Measurements from ENCODE around the gene ENTPD8. TPM values are rescaled to one million over a fixed set of nuclear protein-coding genes. Genes with fewer than 3 reads are reported as not detected.

Gene ENTPD8
- total and polyA plus RNA-seq, 2 of the 13 experiments (the other 11 are each of a cell fraction or from before 2014, with no cell fraction given) = 0.26 to 0.44 TPM

GRCh38 chr9:137409515-137409914 lies 31.6 kb downstream of the ENTPD8 start:
- no TSS peak for BruUV-seq (replicated peaks)
- H3K4me2 ChIP-seq (ENCODE audit: low read depth, low read length) = no peak overlapping the region
- POLR2A ChIA-PET = interaction anchor here (0.6 kb wide), 1 partner anchor 23 kb away, joined by 5 read pairs; no protein-coding TSS in a partner anchor

More at GRCh38 chr9:137409515-137409914, 31.6 kb downstream of the ENTPD8 start:
- H3K9me3 ChIP-seq (ENCODE audit: low read length) = no peaks in the 10 kb centered on the region
- DNase-seq (ENCODE audit: low spot score) = no peak
- H3K4me3 ChIP-seq (replicated peaks in 1 of 3; ENCODE audit: insufficient read depth in 1 of 3, low read depth in 2 of 3, low read length in 3 of 3) = no peak overlapping the region
- in situ Hi-C loops (cut with HindIII; ENCODE audit: extremely low pct_ligation_motif_present, low pct_unique_long_range_greater_than_20kb) = loop anchor here (5.0 kb wide), 1 partner anchor 117 kb away; no protein-coding TSS in a partner anchor
- H3K9ac ChIP-seq (ENCODE audit: insufficient read depth, low read depth, low read length) = no peak overlapping the region
- no peak overlapping the region for H2AFZ ChIP-seq (ENCODE audit: low read length)
- CTCF ChIA-PET (ENCODE audit: low intra/inter-chr PET ratio, low total read pairs) = no interaction called here
- ATAC-seq = no peak
- no peak for FAIRE-seq
- no peaks in the 10 kb centered on the region for H4K20me1 ChIP-seq (ENCODE audit: insufficient read depth, low read length)
- H3K4me1 ChIP-seq (ENCODE audit: insufficient read depth, low read length) = peaks cover 19% of the 10 kb centered on the region
- no peaks in the 10 kb centered on the region for H3K36me3 ChIP-seq (replicated peaks in 1 of 2; ENCODE audit: control insufficient read depth in 1 of 2, insufficient read depth in 2 of 2, low read length in 2 of 2)
- H3K27ac ChIP-seq (ENCODE audit: extremely low read length, insufficient read depth, low read length) = no peak overlapping the region
- H3K79me2 ChIP-seq (ENCODE audit: insufficient read depth, low read length) = no peaks in the 10 kb centered on the region
- TF ChIP-seq GPBP1L1 (CRISPR knock-in tag; IDR thresholded peaks at IDR 0.05) (no peak), MTF1 (CRISPR knock-in tag; IDR thresholded peaks at IDR 0.05) (no peak), SETDB1 (CRISPR knock-in tag; IDR thresholded peaks at IDR 0.05; ENCODE audit: borderline replicate concordance) (no peak), GATAD2A (CRISPR knock-in tag; IDR thresholded peaks at IDR 0.05) (no peak), KAT8 (CRISPR knock-in tag; IDR thresholded peaks at IDR 0.05) (no peak), ZNF652 (CRISPR knock-in tag; IDR thresholded peaks at IDR 0.05; ENCODE audit: borderline replicate concordance, low read depth) (no peak), AHR (CRISPR knock-in tag; IDR thresholded peaks at IDR 0.05) (no peak), RXRB (CRISPR knock-in tag; IDR thresholded peaks at IDR 0.05; ENCODE audit: borderline replicate concordance) (no peak), ZMYM3 (CRISPR knock-in tag; IDR thresholded peaks at IDR 0.05) (no peak), HDAC1 (CRISPR knock-in tag; IDR thresholded peaks at IDR 0.05) (no peak), RORA (CRISPR knock-in tag; IDR thresholded peaks at IDR 0.05) (no peak), PHF5A (CRISPR knock-in tag; IDR thresholded peaks at IDR 0.05; ENCODE audit: low read depth, unreplicated experiment) (no peak), ZNF263 (CRISPR knock-in tag; IDR thresholded peaks at IDR 0.05) (no peak), IKZF1 (IDR thresholded peaks at IDR 0.05) (no peak), RFX5 (IDR thresholded peaks at IDR 0.05; ENCODE audit: low read depth, low read length) (no peak)
- TF ChIP-seq, protein P1, sequence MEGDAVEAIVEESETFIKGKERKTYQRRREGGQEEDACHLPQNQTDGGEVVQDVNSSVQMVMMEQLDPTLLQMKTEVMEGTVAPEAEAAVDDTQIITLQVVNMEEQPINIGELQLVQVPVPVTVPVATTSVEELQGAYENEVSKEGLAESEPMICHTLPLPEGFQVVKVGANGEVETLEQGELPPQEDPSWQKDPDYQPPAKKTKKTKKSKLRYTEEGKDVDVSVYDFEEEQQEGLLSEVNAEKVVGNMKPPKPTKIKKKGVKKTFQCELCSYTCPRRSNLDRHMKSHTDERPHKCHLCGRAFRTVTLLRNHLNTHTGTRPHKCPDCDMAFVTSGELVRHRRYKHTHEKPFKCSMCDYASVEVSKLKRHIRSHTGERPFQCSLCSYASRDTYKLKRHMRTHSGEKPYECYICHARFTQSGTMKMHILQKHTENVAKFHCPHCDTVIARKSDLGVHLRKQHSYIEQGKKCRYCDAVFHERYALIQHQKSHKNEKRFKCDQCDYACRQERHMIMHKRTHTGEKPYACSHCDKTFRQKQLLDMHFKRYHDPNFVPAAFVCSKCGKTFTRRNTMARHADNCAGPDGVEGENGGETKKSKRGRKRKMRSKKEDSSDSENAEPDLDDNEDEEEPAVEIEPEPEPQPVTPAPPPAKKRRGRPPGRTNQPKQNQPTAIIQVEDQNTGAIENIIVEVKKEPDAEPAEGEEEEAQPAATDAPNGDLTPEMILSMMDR (CRISPR knock-in tag; IDR thresholded peaks at IDR 0.05) = no peak
- TF ChIP-seq, protein P2, sequence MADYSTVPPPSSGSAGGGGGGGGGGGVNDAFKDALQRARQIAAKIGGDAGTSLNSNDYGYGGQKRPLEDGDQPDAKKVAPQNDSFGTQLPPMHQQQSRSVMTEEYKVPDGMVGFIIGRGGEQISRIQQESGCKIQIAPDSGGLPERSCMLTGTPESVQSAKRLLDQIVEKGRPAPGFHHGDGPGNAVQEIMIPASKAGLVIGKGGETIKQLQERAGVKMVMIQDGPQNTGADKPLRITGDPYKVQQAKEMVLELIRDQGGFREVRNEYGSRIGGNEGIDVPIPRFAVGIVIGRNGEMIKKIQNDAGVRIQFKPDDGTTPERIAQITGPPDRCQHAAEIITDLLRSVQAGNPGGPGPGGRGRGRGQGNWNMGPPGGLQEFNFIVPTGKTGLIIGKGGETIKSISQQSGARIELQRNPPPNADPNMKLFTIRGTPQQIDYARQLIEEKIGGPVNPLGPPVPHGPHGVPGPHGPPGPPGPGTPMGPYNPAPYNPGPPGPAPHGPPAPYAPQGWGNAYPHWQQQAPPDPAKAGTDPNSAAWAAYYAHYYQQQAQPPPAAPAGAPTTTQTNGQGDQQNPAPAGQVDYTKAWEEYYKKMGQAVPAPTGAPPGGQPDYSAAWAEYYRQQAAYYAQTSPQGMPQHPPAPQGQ (CRISPR knock-in tag; IDR thresholded peaks at IDR 0.05; ENCODE audit: borderline replicate concordance) = no peak
- intact Hi-C loops (cut with micrococcal nuclease; ENCODE audit: unreplicated experiment) = loop anchor here (10.0 kb wide), 1 partner anchor 105 kb away; the partner anchor contains the start of gene NRARP
- H3K27me3 ChIP-seq (ENCODE audit: control insufficient read depth in 1 of 2, insufficient read depth in 2 of 2, low read length in 2 of 2) = no peaks in the 10 kb centered on the region
- WGBS (ENCODE audit: low lambda C conversion rate) = 92% methylated on average over 9 of the region's 11 CpGs
